SK-N-SH treated with all-trans-retinoic acid at 6 μM for 48 hours (cell line): ENCODE measurements around the gene ABHD3.

Source experiments
- ATAC-seq: fragments of 200-7000 bp; cut with Tn5 transposase; 3 replicates; pipeline ENCODE4 v1.9.1; 2020; ENCODE audit warnings: mild to moderate bottlenecking, moderate library complexity
- ARNTL ChIP-seq: fragments of 450-650 bp; formaldehyde crosslinking; IDR thresholded peaks from 2 replicates; pipeline ENCODE4 v1.5.0; 2020; ENCODE audit warnings: low read depth, mild to moderate bottlenecking, moderate library complexity, borderline replicate concordance
- BACH2 ChIP-seq: fragments of 250-450 bp; sonication (Bioruptor Pico); IDR thresholded peaks from 2 replicates; pipeline ENCODE4 v1.9.0; 2021; ENCODE audit warnings: mild to moderate bottlenecking, borderline replicate concordance
- CSDC2 ChIP-seq: fragments of 250-450 bp; sonication (Bioruptor Pico); IDR thresholded peaks from 2 replicates; pipeline ENCODE4 v1.5.0; 2020; ENCODE audit warnings: mild to moderate bottlenecking, moderate library complexity
- ESRRG ChIP-seq: fragments of 250-450 bp; sonication (Bioruptor Pico); IDR thresholded peaks from 2 replicates; pipeline ENCODE4 v1.6.1; 2021; ENCODE audit warnings: mild to moderate bottlenecking
- GLIS3 ChIP-seq: fragments of 250-450 bp; sonication (Bioruptor Pico); IDR thresholded peaks from 2 replicates; pipeline ENCODE4 v1.5.0; 2020; ENCODE audit warnings: mild to moderate bottlenecking, moderate library complexity
- ISL1 ChIP-seq: fragments of 250-450 bp; sonication (Bioruptor Pico); IDR thresholded peaks from 2 replicates; pipeline ENCODE4 v2.1.2; 2022; ENCODE audit warnings: mild to moderate bottlenecking, moderate library complexity
- OSR1 ChIP-seq: fragments of 250-450 bp; sonication (Bioruptor Pico); IDR thresholded peaks from 2 replicates; pipeline ENCODE4 v1.8.0; 2022; ENCODE audit warnings: moderate library complexity, mild to moderate bottlenecking, inconsistent platforms
- POU6F1 ChIP-seq: fragments of 250-450 bp; sonication (Bioruptor Pico); IDR thresholded peaks from 2 replicates; pipeline ENCODE4 v1.8.0; 2021; ENCODE audit warnings: low read depth, mild to moderate bottlenecking, moderate library complexity, borderline replicate concordance
- RARB ChIP-seq: fragments of 250-450 bp; sonication (Bioruptor Pico); IDR thresholded peaks from 2 replicates; pipeline ENCODE4 v1.8.0; 2021; ENCODE audit warnings: mild to moderate bottlenecking, moderate library complexity
- SNAI2 ChIP-seq: fragments of 250-450 bp; sonication (Bioruptor Pico); IDR thresholded peaks from 2 replicates; pipeline ENCODE4 v1.5.0; 2020; ENCODE audit warnings: mild to moderate bottlenecking, moderate library complexity
- TCF4 ChIP-seq: fragments of 250-450 bp; sonication (Bioruptor Pico); IDR thresholded peaks from 2 replicates; pipeline ENCODE4 v1.8.0; 2021; ENCODE audit warnings: mild to moderate bottlenecking, moderate library complexity, borderline replicate concordance
- TSHZ2 ChIP-seq: fragments of 250-450 bp; sonication (Bioruptor Pico); IDR thresholded peaks from 2 replicates; pipeline ENCODE4 v1.5.0; 2020; ENCODE audit warnings: mild to moderate bottlenecking, moderate library complexity
- ZC3H10 ChIP-seq: fragments of 250-450 bp; sonication (Bioruptor Pico); IDR thresholded peaks from 2 replicates; pipeline ENCODE4 v1.5.1; 2021; ENCODE audit warnings: mild to moderate bottlenecking, moderate library complexity
- ZFP3 ChIP-seq: fragments of 250-450 bp; sonication (Bioruptor Pico); IDR thresholded peaks from 2 replicates; pipeline ENCODE4 v1.5.0; 2020; ENCODE audit warnings: mild to moderate bottlenecking, moderate library complexity
- ZFP30 ChIP-seq: fragments of 450-650 bp; formaldehyde crosslinking; IDR thresholded peaks from 2 replicates; pipeline ENCODE4 v1.5.0; 2022; ENCODE audit warnings: mild to moderate bottlenecking, moderate library complexity
- ZNF565 ChIP-seq: fragments of 450-650 bp; formaldehyde crosslinking; conservative IDR thresholded peaks from 2 replicates; pipeline ENCODE4 v1.5.0; 2020; ENCODE audit warnings: low read depth, mild to moderate bottlenecking, moderate library complexity
- ZNF70 ChIP-seq: fragments of 450-650 bp; formaldehyde crosslinking; IDR thresholded peaks from 2 replicates; pipeline ENCODE4 v1.5.0; 2020; ENCODE audit warnings: mild to moderate bottlenecking, moderate library complexity
- ZNF8 ChIP-seq: fragments of 450-650 bp; formaldehyde crosslinking; IDR thresholded peaks from 2 replicates; pipeline ENCODE4 v1.5.0; 2020; ENCODE audit warnings: mild to moderate bottlenecking, moderate library complexity
- TF ChIP-seq, protein P1 (sequence below): fragments of 250-450 bp; sonication (Bioruptor Pico); IDR thresholded peaks from 2 replicates; pipeline ENCODE4 v1.5.1; 2020; ENCODE audit warnings: low read depth, mild to moderate bottlenecking, moderate library complexity
- TF ChIP-seq, protein P2 (sequence below): fragments of 250-450 bp; sonication (Bioruptor Pico); IDR thresholded peaks from 2 replicates; pipeline ENCODE4 v1.5.1; 2021; ENCODE audit warnings: mild to moderate bottlenecking, moderate library complexity

Gene ABHD3, protein sequence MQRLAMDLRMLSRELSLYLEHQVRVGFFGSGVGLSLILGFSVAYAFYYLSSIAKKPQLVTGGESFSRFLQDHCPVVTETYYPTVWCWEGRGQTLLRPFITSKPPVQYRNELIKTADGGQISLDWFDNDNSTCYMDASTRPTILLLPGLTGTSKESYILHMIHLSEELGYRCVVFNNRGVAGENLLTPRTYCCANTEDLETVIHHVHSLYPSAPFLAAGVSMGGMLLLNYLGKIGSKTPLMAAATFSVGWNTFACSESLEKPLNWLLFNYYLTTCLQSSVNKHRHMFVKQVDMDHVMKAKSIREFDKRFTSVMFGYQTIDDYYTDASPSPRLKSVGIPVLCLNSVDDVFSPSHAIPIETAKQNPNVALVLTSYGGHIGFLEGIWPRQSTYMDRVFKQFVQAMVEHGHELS

DNA sequence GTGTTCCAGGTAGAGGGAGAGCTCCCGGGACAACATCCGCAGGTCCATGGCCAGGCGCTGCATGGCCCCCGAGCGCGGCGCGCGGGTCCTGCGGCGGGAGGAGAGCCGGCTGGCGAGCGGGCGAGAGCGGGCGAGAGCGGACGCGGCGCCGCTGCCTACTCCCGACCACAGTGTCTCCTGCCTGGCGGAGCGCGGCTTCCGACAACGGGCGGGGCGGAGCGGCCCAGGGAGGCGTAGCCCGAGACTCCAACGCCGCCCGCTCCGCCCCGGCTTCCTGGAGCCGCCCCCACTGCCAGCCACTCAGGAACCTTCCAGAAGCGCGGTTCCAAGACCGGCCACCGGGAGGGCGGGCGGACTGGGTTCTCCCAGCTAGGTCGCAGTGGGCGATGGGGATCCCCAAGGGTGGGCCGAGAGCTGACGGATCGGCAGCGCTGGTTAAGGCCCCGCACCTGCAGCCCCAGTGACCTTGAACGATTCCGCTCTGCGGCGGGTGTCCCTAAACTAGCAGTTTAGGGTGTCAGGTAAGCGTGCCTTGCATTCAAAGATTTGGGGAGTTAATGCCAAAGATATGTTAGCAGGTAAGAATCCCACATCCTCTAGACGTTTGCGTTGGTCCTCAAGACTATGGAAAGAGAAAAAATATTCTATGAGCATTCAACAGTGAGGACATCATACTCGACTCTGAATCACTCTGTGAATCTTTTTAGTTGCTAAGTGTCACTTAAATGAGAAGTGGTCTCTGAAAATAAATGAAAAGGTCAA, at the start of gene ABHD3:
Gene ABHD3, minus strand, starts transcription at position 172 of the 762 bp plus-strand sequence. Its CDS starts 109 bp downstream, at position 63.
- TF ChIP-seq ZFP3 (CRISPR knock-in tag) (no peak), ZNF565 (CRISPR knock-in tag) (no peak), OSR1 (no peak)
- TF ChIP-seq, protein P1, sequence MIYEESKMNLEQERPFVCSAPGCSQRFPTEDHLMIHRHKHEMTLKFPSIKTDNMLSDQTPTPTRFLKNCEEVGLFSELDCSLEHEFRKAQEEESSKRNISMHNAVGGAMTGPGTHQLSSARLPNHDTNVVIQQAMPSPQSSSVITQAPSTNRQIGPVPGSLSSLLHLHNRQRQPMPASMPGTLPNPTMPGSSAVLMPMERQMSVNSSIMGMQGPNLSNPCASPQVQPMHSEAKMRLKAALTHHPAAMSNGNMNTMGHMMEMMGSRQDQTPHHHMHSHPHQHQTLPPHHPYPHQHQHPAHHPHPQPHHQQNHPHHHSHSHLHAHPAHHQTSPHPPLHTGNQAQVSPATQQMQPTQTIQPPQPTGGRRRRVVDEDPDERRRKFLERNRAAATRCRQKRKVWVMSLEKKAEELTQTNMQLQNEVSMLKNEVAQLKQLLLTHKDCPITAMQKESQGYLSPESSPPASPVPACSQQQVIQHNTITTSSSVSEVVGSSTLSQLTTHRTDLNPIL (CRISPR knock-in tag): no peak
- TF ChIP-seq, all 23 proteins: peak for 0
- peak; percentile 99 for ATAC-seq

DNA sequence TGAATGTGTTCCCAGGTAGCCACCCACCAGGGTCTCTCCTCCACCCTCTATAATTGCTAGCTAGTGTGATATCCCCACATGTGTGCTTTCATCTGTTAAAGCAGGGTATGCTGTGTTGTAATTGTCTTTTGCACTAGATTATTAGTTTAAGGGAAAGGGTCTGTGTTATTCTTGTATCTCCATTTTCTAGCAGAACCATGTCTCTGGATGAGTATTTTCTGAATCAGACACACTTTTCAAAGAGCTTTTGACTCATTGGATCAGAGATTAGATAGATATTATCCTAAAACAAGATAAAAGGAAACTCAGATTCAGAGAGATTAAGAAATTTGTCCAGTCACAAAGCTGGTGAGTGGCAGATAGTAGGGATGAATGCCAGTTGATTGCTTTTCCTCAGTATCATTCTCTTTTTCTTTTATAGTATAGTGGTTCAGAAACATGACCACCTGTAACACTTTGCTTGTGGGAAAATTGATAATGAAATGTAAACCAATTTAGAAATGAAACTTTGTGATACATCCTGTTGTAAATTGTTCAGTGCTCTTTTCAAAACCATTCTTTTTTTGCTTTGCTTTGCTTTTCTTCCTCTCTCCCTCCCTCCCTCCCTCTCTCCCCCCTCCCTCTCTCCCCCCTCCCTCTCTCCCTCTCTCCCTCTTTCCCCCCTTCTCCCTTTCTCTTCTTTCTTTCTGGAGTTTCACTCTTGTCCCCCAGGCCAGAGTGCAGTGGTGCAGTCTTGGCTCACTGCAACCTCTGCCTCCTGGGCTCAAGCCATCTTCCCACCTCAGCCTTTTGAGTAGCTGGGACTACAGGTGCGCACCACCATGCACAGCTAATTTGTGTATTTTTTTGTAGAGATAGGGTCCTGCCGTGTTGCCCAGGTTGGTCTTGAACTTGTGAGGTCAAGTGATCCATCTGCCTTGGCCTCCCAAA, 43.5 kb upstream of the ABHD3 start:
- ATAC-seq: no peak
- TF ChIP-seq ZFP30 (CRISPR knock-in tag): no peak
- no peak for TF ChIP-seq ESRRG
- 0 out of 2 replicates have a peak, but pooled peaks have one; percentile 21 for TF ChIP-seq TSHZ2 (CRISPR knock-in tag)
- TF ChIP-seq BACH2 (CRISPR knock-in tag): no peak
- no peak for TF ChIP-seq ZNF70
- peak; percentile 83; the same call in 1 of the 2 replicates for TF ChIP-seq TCF4 (CRISPR knock-in tag)

DNA sequence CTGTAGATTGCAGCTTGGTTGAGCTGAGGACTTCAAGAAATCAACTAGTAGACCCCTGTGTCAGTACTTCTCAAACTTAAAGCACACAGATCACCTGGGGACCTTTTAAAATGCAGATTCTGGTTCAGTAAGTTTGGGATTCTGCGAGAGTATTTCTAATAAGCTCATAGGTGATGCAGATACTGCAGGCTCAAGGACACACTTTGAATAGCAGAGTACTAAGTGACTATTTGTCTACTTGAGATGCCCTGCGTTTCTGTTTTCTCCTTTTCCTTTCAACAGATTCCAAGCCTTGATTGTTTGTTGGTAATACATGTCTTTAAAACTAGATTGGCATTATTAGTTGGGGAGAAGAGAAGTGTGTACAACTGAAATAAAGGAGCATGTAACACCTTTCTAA, 42.7 kb upstream of the ABHD3 start:
- 0 out of 3 replicates have a peak, but pooled peaks have one; percentile 39 for ATAC-seq
- TF ChIP-seq POU6F1 (CRISPR knock-in tag) (no peak), ARNTL (CRISPR knock-in tag) (no peak), SNAI2 (CRISPR knock-in tag) (no peak), TSHZ2 (CRISPR knock-in tag) (no peak), ZNF70 (no peak), TCF4 (CRISPR knock-in tag) (no peak), ISL1 (CRISPR knock-in tag) (no peak), BACH2 (CRISPR knock-in tag) (no peak), GLIS3 (CRISPR knock-in tag) (no peak), ZC3H10 (CRISPR knock-in tag) (no peak), ESRRG (no peak), RARB (CRISPR knock-in tag) (no peak), CSDC2 (CRISPR knock-in tag) (no peak), ZNF8 (no peak)
- TF ChIP-seq, protein P1 (CRISPR knock-in tag): no peak
- TF ChIP-seq, protein P2, sequence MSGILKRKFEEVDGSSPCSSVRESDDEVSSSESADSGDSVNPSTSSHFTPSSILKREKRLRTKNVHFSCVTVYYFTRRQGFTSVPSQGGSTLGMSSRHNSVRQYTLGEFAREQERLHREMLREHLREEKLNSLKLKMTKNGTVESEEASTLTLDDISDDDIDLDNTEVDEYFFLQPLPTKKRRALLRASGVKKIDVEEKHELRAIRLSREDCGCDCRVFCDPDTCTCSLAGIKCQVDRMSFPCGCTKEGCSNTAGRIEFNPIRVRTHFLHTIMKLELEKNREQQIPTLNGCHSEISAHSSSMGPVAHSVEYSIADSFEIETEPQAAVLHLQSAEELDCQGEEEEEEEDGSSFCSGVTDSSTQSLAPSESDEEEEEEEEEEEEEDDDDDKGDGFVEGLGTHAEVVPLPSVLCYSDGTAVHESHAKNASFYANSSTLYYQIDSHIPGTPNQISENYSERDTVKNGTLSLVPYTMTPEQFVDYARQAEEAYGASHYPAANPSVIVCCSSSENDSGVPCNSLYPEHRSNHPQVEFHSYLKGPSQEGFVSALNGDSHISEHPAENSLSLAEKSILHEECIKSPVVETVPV (CRISPR knock-in tag): no peak
